ENCODE measurements around the gene RGS9.

DNA sequence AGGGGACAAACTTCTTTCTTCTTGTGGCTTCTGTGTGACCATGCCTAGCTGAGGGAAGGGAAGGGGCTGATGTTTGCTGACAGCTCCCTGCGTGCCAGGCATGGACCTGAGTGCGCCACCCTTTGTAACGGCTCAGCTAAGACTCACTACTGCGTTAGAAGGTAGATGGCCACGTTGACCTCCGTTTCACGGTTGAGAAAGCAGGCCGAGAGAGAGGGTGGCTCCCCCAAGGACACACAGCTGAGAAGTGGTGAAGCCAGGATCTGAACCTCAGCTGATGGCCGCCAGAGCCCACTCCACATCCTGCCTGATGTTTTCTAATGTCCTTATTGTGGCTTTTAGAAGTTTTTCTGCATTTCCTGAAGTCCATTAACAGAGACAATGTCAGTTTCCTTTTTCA lies 45.1 kb downstream of the RGS9 start:
- no peak for TF ChIP-seq EZH2 (IDR thresholded peaks at IDR 0.05)
- TF ChIP-seq TCF7L2 (IDR thresholded peaks at IDR 0.05; ENCODE audit: borderline replicate concordance, extremely low read depth, insufficient read depth, insufficient read length) = no peak
- TF ChIP-seq, protein P1, sequence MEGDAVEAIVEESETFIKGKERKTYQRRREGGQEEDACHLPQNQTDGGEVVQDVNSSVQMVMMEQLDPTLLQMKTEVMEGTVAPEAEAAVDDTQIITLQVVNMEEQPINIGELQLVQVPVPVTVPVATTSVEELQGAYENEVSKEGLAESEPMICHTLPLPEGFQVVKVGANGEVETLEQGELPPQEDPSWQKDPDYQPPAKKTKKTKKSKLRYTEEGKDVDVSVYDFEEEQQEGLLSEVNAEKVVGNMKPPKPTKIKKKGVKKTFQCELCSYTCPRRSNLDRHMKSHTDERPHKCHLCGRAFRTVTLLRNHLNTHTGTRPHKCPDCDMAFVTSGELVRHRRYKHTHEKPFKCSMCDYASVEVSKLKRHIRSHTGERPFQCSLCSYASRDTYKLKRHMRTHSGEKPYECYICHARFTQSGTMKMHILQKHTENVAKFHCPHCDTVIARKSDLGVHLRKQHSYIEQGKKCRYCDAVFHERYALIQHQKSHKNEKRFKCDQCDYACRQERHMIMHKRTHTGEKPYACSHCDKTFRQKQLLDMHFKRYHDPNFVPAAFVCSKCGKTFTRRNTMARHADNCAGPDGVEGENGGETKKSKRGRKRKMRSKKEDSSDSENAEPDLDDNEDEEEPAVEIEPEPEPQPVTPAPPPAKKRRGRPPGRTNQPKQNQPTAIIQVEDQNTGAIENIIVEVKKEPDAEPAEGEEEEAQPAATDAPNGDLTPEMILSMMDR (IDR thresholded peaks at IDR 0.05 in 2 of 3, conservative IDR thresholded peaks at IDR 0.05 in 1 of 3; ENCODE audit: borderline replicate concordance in 1 of 3, insufficient read depth in 1 of 3, low read depth in 2 of 3, low read length in 2 of 3) = no peak
- TF ChIP-seq POLR2AphosphoS5 (IDR thresholded peaks at IDR 0.05; ENCODE audit: low read depth, low read length) = no peak
- TF ChIP-seq ZNF274 (IDR thresholded peaks at IDR 0.05; ENCODE audit: low read depth, low read length) = no peak
- TF ChIP-seq FOSL1 (IDR thresholded peaks at IDR 0.05; ENCODE audit: low read depth) = no peak
- TF ChIP-seq, protein P2, sequence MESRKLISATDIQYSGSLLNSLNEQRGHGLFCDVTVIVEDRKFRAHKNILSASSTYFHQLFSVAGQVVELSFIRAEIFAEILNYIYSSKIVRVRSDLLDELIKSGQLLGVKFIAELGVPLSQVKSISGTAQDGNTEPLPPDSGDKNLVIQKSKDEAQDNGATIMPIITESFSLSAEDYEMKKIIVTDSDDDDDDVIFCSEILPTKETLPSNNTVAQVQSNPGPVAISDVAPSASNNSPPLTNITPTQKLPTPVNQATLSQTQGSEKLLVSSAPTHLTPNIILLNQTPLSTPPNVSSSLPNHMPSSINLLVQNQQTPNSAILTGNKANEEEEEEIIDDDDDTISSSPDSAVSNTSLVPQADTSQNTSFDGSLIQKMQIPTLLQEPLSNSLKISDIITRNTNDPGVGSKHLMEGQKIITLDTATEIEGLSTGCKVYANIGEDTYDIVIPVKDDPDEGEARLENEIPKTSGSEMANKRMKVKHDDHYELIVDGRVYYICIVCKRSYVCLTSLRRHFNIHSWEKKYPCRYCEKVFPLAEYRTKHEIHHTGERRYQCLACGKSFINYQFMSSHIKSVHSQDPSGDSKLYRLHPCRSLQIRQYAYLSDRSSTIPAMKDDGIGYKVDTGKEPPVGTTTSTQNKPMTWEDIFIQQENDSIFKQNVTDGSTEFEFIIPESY (IDR thresholded peaks at IDR 0.05; ENCODE audit: extremely low read depth, insufficient replicate concordance, low read length) = no peak
- TF ChIP-seq SP1 (IDR thresholded peaks at IDR 0.05; ENCODE audit: low read depth) = no peak
- TF ChIP-seq, protein P3, sequence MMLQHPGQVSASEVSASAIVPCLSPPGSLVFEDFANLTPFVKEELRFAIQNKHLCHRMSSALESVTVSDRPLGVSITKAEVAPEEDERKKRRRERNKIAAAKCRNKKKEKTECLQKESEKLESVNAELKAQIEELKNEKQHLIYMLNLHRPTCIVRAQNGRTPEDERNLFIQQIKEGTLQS (IDR thresholded peaks at IDR 0.05) = no peak
- no peak for TF ChIP-seq JUND (IDR thresholded peaks at IDR 0.05)
